ENCODE data around the gene URI1.

DNA sequence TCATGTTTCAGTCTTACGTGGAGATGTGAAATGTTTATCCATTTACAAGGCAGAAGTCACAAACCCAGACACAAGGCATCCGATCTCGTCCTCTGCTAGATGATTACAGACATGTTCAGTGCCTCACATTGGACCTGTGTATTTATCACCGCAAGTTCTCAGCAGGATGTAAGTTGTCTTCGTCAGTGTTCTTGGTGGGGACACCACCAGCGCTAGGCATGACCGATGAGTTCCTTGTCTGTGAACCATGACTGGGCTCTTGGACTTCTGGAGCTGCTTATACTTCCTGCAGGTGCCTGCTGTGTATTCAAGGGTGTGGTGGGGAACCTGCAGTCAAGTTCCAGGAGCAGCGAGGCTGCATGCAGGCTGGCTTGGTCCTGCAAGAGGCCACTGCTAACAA, 105.4 kb downstream of the URI1 start:
- TF ChIP-seq EZH2 (IDR thresholded peaks at IDR 0.05) (no peak), POLR2AphosphoS5 (IDR thresholded peaks at IDR 0.05; ENCODE audit: borderline replicate concordance, low read depth, low read length) (no peak)

Data from SK-N-MC (cell line).